GM12878 (cell line): ENCODE data around the gene PHAF1. TPM values are rescaled to one million over a fixed set of nuclear protein-coding genes. Genes with fewer than 3 reads are reported as not detected.

Source experiments
- ATAC-seq: fragments of 200-7000 bp; cut with Tn5 transposase; 3 replicates; pipeline ENCODE4 v1.9.1; 2020; ENCODE audit warnings: mild to moderate bottlenecking, moderate library complexity
- BruUV-seq: library from RNA; stranded (reverse); fragments of 400-500 nt; replicated peaks from 2 replicates; lab custom pipeline; 2021; lab: Mats Ljungman, UMichigan
- CTCF ChIA-PET: fragments of 300-600 bp; sonication (Branson Sonifier 250); formaldehyde crosslinking; extraction: SDS; loops from one replicate; lab custom pipeline; 2021; ENCODE audit warnings: inconsistent platforms; lab: Yijun Ruan, JAX
- POLR2A ChIA-PET: fragments of 350-600 bp; formaldehyde crosslinking; extraction: SDS; loops from one replicate; lab custom pipeline; 2021; ENCODE audit warnings: inconsistent platforms; lab: Charles Lee
- RAD21 ChIA-PET: fragments of 300-600 bp; sonication (Branson Sonifier 250); formaldehyde crosslinking; loops from one replicate; lab custom pipeline; 2023; ENCODE audit warnings: antibody characterized with exemption; ENCODE audit not compliant: unreplicated experiment; lab: Charles Lee
- SMC1A ChIA-PET: fragments of 300-600 bp; sonication (Branson Sonifier 250); formaldehyde crosslinking; loops from one replicate; lab custom pipeline; 2023; ENCODE audit not compliant: unreplicated experiment, uncharacterized antibody; lab: Charles Lee
- DNase-seq: peaks from one replicate; pipeline ENCODE4 v3.0.0-alpha.2; 2011; ENCODE audit warnings: low read depth, low spot score
- FAIRE-seq: peaks from 3 replicates; lab custom pipeline; 2011; peaks lifted over from hg19 to GRCh38; lab: Jason Lieb, UNC
- H2AFZ ChIP-seq: 2 replicates; pipeline ENCODE4 v1.6.0; 2011; ENCODE audit warnings: low read depth, low read length, control low read depth; ENCODE audit not compliant: control insufficient read depth
- H3K27ac ChIP-seq: 2 replicates; pipeline ENCODE4 v1.5.1; 2011; ENCODE audit warnings: control low read depth; ENCODE audit not compliant: control insufficient read depth, insufficient read depth
- H3K27me3 ChIP-seq, 2 experiments: replicated peaks in 1 of 2; 2 replicates each; pipeline versions ENCODE4 v1.6.0 to v1.6.1; 2011; ENCODE audit warnings: low read length in 1 of 2; ENCODE audit not compliant: control insufficient read depth in 2 of 2, insufficient read depth in 2 of 2
- H3K36me3 ChIP-seq, 2 experiments: 2 replicates each; pipeline ENCODE4 v1.5.1; 2011; ENCODE audit warnings: low read length in 1 of 2; ENCODE audit not compliant: control insufficient read depth in 2 of 2, insufficient read depth in 2 of 2
- H3K4me1 ChIP-seq: 2 replicates; pipeline ENCODE4 v1.6.1; 2011; ENCODE audit warnings: mild to moderate bottlenecking, low read length, moderate library complexity, mixed read lengths; ENCODE audit not compliant: control insufficient read depth, insufficient read depth
- H3K4me2 ChIP-seq: 2 replicates; pipeline ENCODE4 v1.6.0; 2011; ENCODE audit warnings: control low read depth; ENCODE audit not compliant: control insufficient read depth, insufficient read depth
- H3K4me3 ChIP-seq: fragments of 200-600 bp; sonication (generic); 2 replicates; pipeline ENCODE4 v1.5.1; 2016
- H3K79me2 ChIP-seq: 2 replicates; pipeline ENCODE4 v1.6.0; 2011; ENCODE audit warnings: low read length; ENCODE audit not compliant: control insufficient read depth, insufficient read depth
- H3K9ac ChIP-seq: 2 replicates; pipeline ENCODE4 v1.8.0; 2011; ENCODE audit warnings: low read length, control low read depth, mixed read lengths; ENCODE audit not compliant: control insufficient read depth, insufficient read depth
- H3K9me3 ChIP-seq: replicated peaks from 3 replicates; pipeline ENCODE4 v1.5.1; 2011; ENCODE audit warnings: mild to moderate bottlenecking, low read length; ENCODE audit not compliant: control insufficient read depth, insufficient read depth
- H4K20me1 ChIP-seq: 2 replicates; pipeline ENCODE4 v1.6.0; 2011; ENCODE audit not compliant: control insufficient read depth, insufficient read depth
- CBFB ChIP-seq: IDR thresholded peaks from 2 replicates; pipeline ENCODE4 v1.6.1; 2016; ENCODE audit warnings: antibody characterized with exemption, low read depth
- CBX5 ChIP-seq: sonication (generic); IDR thresholded peaks from 2 replicates; pipeline ENCODE4 v1.6.1; 2016; ENCODE audit warnings: low read depth, moderate library complexity, mild to moderate bottlenecking, inconsistent platforms
- EGR1 ChIP-seq, 2 experiments: IDR thresholded peaks; 1 replicate in 1 of 2; 2 replicates in 1 of 2; pipeline ENCODE4 v1.6.1; 2011 to 2012; ENCODE audit warnings: low read depth in 2 of 2, low read length in 2 of 2, borderline replicate concordance in 1 of 2, mild to moderate bottlenecking in 1 of 2, moderate library complexity in 1 of 2
- MTA3 ChIP-seq: IDR thresholded peaks from 2 replicates; pipeline ENCODE4 v1.6.1; 2012; ENCODE audit warnings: low read length, inconsistent platforms, borderline replicate concordance
- NFYA ChIP-seq: IDR thresholded peaks from 2 replicates; pipeline ENCODE4 v1.6.1; 2011; ENCODE audit warnings: low read depth, mild to moderate bottlenecking, low read length, improper control_type of control experiment, borderline replicate concordance
- RCOR1 ChIP-seq: conservative IDR thresholded peaks from 2 replicates; pipeline ENCODE4 v1.6.1; 2012; ENCODE audit warnings: low read depth, low read length, improper control_type of control experiment
- SMARCA5 ChIP-seq: fragments of 450-650 bp; IDR thresholded peaks from 2 replicates; pipeline ENCODE4 v1.6.1; 2017; ENCODE audit warnings: mild to moderate bottlenecking
- SUZ12 ChIP-seq: fragments of 200-600 bp; sonication (generic); IDR thresholded peaks from one replicate; pipeline ENCODE4 v1.6.1; 2018; ENCODE audit warnings: antibody characterized with exemption, mild to moderate bottlenecking; ENCODE audit not compliant: unreplicated experiment
- WGBS: methylation state at CpG from one replicate; pipeline ENCODE4 v1.1.6; 2016; ENCODE audit warnings: low lambda C conversion rate; ENCODE audit not compliant: insufficient replicate concordance, insufficient coverage; ENCODE audit errors: missing lambda C conversion rate; 5-methylcytosine and 5-hydroxymethylcytosine counted together
- in situ Hi-C: fragments of 300-500 bp; cut with MboI; formaldehyde crosslinking; loops from 9 replicates; pipeline ENCODE4 v1.14.3; 2018; ENCODE audit warnings: mixed read lengths
- intact Hi-C: fragments of 100-400 bp; cut with micrococcal nuclease; formaldehyde crosslinking; loops from one replicate; pipeline ENCODE4 v1.14.2; 2022; ENCODE audit not compliant: unreplicated experiment
- polyA plus RNA-seq, 11 experiments: library from polyadenylated mRNA; depleted of rRNA in 4 of 11; unstranded in 6 of 11; stranded (reverse) in 5 of 11; fragments of >200 nt; fragmentation: Nextera tagmentation in 4 of 11; fragmentation: Illumina TruSeq in 1 of 11; extraction: Ambion mirVana in 4 of 11; extraction: Trizol in 1 of 11; gene quantifications; 1 replicate in 1 of 11; 2 replicates in 10 of 11; pipeline versions ENCODE4 v1.2.1 to v1.2.3, GENCODE V29; 2011 to 2016; ENCODE audit warnings: inconsistent platforms in 2 of 11, missing spikeins in 2 of 11, low read depth in 1 of 11
- total RNA-seq, 4 experiments: library from RNA; depleted of rRNA in 3 of 4; stranded (reverse); fragments of >200 nt in 3 of 4; fragmentation: Illumina TruSeq in 1 of 4; extraction: Trizol in 1 of 4; gene quantifications; 2 replicates each; pipeline versions ENCODE4 v1.2.1 to v1.2.3, GENCODE V29; 2013 to 2021
- TF ChIP-seq, protein P1 (sequence below): IDR thresholded peaks from 2 replicates; pipeline ENCODE4 v1.6.1; 2011; ENCODE audit warnings: low read depth, low read length, improper control_type of control experiment, borderline replicate concordance
- TF ChIP-seq, protein P2 (sequence below): IDR thresholded peaks from 2 replicates; pipeline ENCODE4 v1.6.1; 2011; ENCODE audit warnings: borderline replicate concordance, low read depth, mild to moderate bottlenecking, moderate library complexity, low read length; ENCODE audit not compliant: insufficient read depth, poor library complexity, severe bottlenecking

PHAF1 gene
- total and polyA plus RNA-seq, 10 of the 15 experiments (the other 5 are each of a cell fraction or from before 2014, with no cell fraction given) = 4.5 to 20.9 (median 14.9) TPM

DNA sequence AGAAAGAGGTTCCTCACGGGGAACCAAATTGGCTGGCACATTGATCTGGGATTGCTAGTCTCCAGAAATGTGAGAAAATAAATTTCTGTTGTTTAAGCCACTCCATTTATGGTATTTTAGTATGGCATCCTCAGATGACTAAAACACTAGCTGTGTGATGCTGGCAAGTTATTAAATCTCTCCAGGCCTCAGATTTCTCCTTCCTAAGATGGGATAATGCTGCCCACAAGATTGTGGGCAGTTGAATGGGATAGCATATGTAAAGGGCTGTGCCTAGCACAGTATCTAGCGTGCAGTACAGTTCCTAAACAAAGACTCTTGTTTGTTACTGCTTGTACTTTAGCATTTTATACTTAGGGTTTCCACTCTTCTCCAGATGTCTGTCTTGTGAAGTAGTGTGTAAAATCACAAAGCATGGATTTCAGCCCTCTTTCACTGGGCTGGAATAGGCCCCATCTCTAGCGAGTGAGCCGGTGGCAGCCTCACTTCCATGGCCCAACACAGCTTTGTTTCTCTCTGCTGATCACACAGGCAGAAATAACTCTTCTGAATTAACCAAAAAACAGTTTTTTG is 38.2 kb upstream of the PHAF1 start:
- FAIRE-seq = no peak
- Histone ChIP-seq H3K9me3 (no peaks in the 10 kb centered on the region), H3K4me1 (no peaks in the 10 kb centered on the region), H3K79me2 (no peaks in the 10 kb centered on the region), H3K27me3 (no peaks in the 10 kb centered on the region), H3K27ac (no peak overlapping the region), H3K4me3 (no peak overlapping the region), H3K36me3 (peaks cover 11 to 22% of the 10 kb centered on the region in 2 experiments), H3K9ac (no peak overlapping the region), H2AFZ (no peak overlapping the region), H3K4me2 (no peak overlapping the region), H4K20me1 (no peaks in the 10 kb centered on the region)
- ChIA-PET SMC1A (interaction anchor here (1.3 to 1.4 kb wide), 2 partner anchors 18 to 29 kb away, joined by 3 read pairs; no protein-coding TSS in a partner anchor), POLR2A (interaction anchor here (0.6 kb wide), 1 partner anchor 18 kb away, joined by 7 read pairs; no protein-coding TSS in a partner anchor), RAD21 (no interaction called here), CTCF (interaction anchor here (1.5 kb wide), 1 partner anchor 84 kb away, joined by 3 read pairs; no protein-coding TSS in a partner anchor)
- 94% methylated on average over 4 of the region's 4 CpGs for WGBS
- no peak for DNase-seq
- in situ Hi-C loops (no loop called here), intact Hi-C loops (no loop called here)
- ATAC-seq = no peak
- TF ChIP-seq CBFB = no peak
- no peak for TF ChIP-seq MTA3
- no peak for TF ChIP-seq SUZ12
- no peak for TF ChIP-seq CBX5
- no peak for TF ChIP-seq SMARCA5
- TF ChIP-seq RCOR1 = no peak
- no peak for TF ChIP-seq EGR1 (IDR thresholded peaks at IDR 0.05; ENCODE audit: borderline replicate concordance in 1 of 2, low read depth in 2 of 2, low read length in 2 of 2)
- TF ChIP-seq NFYA = no peak
- TF ChIP-seq, protein P1, sequence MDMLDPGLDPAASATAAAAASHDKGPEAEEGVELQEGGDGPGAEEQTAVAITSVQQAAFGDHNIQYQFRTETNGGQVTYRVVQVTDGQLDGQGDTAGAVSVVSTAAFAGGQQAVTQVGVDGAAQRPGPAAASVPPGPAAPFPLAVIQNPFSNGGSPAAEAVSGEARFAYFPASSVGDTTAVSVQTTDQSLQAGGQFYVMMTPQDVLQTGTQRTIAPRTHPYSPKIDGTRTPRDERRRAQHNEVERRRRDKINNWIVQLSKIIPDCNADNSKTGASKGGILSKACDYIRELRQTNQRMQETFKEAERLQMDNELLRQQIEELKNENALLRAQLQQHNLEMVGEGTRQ = no peak
- TF ChIP-seq, protein P2, sequence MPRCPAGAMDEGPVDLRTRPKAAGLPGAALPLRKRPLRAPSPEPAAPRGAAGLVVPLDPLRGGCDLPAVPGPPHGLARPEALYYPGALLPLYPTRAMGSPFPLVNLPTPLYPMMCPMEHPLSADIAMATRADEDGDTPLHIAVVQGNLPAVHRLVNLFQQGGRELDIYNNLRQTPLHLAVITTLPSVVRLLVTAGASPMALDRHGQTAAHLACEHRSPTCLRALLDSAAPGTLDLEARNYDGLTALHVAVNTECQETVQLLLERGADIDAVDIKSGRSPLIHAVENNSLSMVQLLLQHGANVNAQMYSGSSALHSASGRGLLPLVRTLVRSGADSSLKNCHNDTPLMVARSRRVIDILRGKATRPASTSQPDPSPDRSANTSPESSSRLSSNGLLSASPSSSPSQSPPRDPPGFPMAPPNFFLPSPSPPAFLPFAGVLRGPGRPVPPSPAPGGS = no peak
- BruUV-seq = no TSS peak
